Neuronal stem cell (in vitro differentiated cells): ENCODE results near the gene PFKL.
A peak's percentile ranks its signal among the peaks of the same experiment; 100 is the strongest.

Source experiments
- DNase-seq: peaks from one replicate; pipeline ENCODE4 v3.0.0-alpha.2; 2013; ENCODE audit warnings: low spot score
- H2AFZ ChIP-seq: one replicate; pipeline ENCODE4 v1.6.1; 2013; ENCODE audit warnings: mild to moderate bottlenecking, low read length, inconsistent platforms
- H2AK5ac ChIP-seq: 2 replicates; pipeline ENCODE4 v1.6.1; 2013; ENCODE audit warnings: low read depth, mild to moderate bottlenecking, inconsistent platforms, low read length, moderate library complexity, mixed read lengths
- H2BK120ac ChIP-seq: 2 replicates; pipeline ENCODE4 v1.6.1; 2013; ENCODE audit warnings: low read depth, mild to moderate bottlenecking, inconsistent platforms, low read length, moderate library complexity, mixed read lengths
- H2BK12ac ChIP-seq: one replicate; pipeline ENCODE4 v1.6.1; 2013; ENCODE audit warnings: low read length, inconsistent platforms
- H2BK15ac ChIP-seq: 2 replicates; pipeline ENCODE4 v1.6.1; 2013; ENCODE audit warnings: mild to moderate bottlenecking, low read length, inconsistent platforms, mixed read lengths
- H2BK5ac ChIP-seq: one replicate; pipeline ENCODE4 v1.6.1; 2013; ENCODE audit warnings: inconsistent platforms, mild to moderate bottlenecking, low read length, moderate library complexity
- H3K14ac ChIP-seq: one replicate; pipeline ENCODE4 v1.6.1; 2013; ENCODE audit warnings: low read length, inconsistent platforms
- H3K18ac ChIP-seq: 2 replicates; pipeline ENCODE4 v1.6.1; 2013; ENCODE audit warnings: low read length, inconsistent platforms
- H3K23ac ChIP-seq: 2 replicates; pipeline ENCODE4 v1.6.1; 2013; ENCODE audit warnings: low read depth, mild to moderate bottlenecking, mixed read lengths, low read length, inconsistent platforms; ENCODE audit not compliant: poor library complexity
- H3K27ac ChIP-seq: replicated peaks from 3 replicates; pipeline ENCODE4 v1.5.1; 2013; ENCODE audit warnings: low read length, inconsistent platforms
- H3K27me3 ChIP-seq, 3 experiments: 2 replicates each; pipeline ENCODE4 v1.6.1; 2013; ENCODE audit warnings: low read length in 3 of 3, mild to moderate bottlenecking in 2 of 3, inconsistent platforms in 1 of 3, low read depth in 1 of 3, mixed read lengths in 1 of 3, moderate library complexity in 1 of 3; ENCODE audit not compliant: control insufficient read depth in 3 of 3, insufficient read depth in 3 of 3
- H3K36me3 ChIP-seq, 2 donors: replicated peaks in 1 of 2; 2 replicates each; pipeline ENCODE4 v1.6.1; 2013; ENCODE audit warnings: low read length in 2 of 2; ENCODE audit not compliant: control insufficient read depth in 2 of 2, insufficient read depth in 2 of 2
- H3K4ac ChIP-seq: 2 replicates; pipeline ENCODE4 v1.6.1; 2013; ENCODE audit warnings: inconsistent platforms, mild to moderate bottlenecking, low read length, moderate library complexity
- H3K4me1 ChIP-seq, 2 donors: 1 replicate in 1 of 2; 2 replicates in 1 of 2; pipeline ENCODE4 v1.6.1; 2013; ENCODE audit warnings: low read length in 2 of 2, low read depth in 1 of 2; ENCODE audit not compliant: control insufficient read depth in 2 of 2, insufficient read depth in 1 of 2
- H3K4me2 ChIP-seq: one replicate; pipeline ENCODE4 v1.6.1; 2013; ENCODE audit warnings: mild to moderate bottlenecking, low read length, inconsistent platforms; ENCODE audit not compliant: insufficient read depth, poor library complexity, severe bottlenecking
- H3K4me3 ChIP-seq, 2 donors: 2 replicates each; pipeline ENCODE4 v1.5.1; 2013; ENCODE audit warnings: low read length in 2 of 2, mild to moderate bottlenecking in 2 of 2, inconsistent platforms in 1 of 2, moderate library complexity in 1 of 2
- H3K79me1 ChIP-seq: one replicate; pipeline ENCODE4 v1.6.1; 2013; ENCODE audit warnings: low read depth, mild to moderate bottlenecking, inconsistent platforms, low read length, moderate library complexity
- H3K9ac ChIP-seq: one replicate; pipeline ENCODE4 v1.6.1; 2013; ENCODE audit warnings: mild to moderate bottlenecking, low read depth, low read length, inconsistent platforms; ENCODE audit not compliant: poor library complexity
- H3K9me3 ChIP-seq, 2 donors: replicated peaks in 1 of 2; 2 replicates each; pipeline versions ENCODE3 to v1.6.1; 2013; ENCODE audit warnings: low read length in 2 of 2, mild to moderate bottlenecking in 2 of 2, inconsistent platforms in 1 of 2, low read depth in 1 of 2, mixed read lengths in 1 of 2, moderate library complexity in 1 of 2; ENCODE audit not compliant: control insufficient read depth in 2 of 2, insufficient read depth in 1 of 2
- H4K8ac ChIP-seq: one replicate; pipeline ENCODE4 v1.6.1; 2013; ENCODE audit warnings: low read depth, mild to moderate bottlenecking, inconsistent platforms, low read length, moderate library complexity
- H4K91ac ChIP-seq: one replicate; pipeline ENCODE4 v1.6.1; 2013; ENCODE audit warnings: low read length, low read depth, mild to moderate bottlenecking, inconsistent platforms; ENCODE audit not compliant: poor library complexity
- WGBS, 2 donors: extraction: QIAGEN DNeasy Blood & Tissue Kit; methylation state at CpG; one replicate each; pipeline ENCODE4 v1.1.7; 2013; ENCODE audit warnings: missing lambda C conversion rate in 2 of 2, mixed read lengths in 1 of 2; ENCODE audit not compliant: insufficient read length in 2 of 2, insufficient replicate concordance in 1 of 2; ENCODE audit errors: extremely low coverage in 2 of 2; 5-methylcytosine and 5-hydroxymethylcytosine counted together

The PFKL gene

DNA sequence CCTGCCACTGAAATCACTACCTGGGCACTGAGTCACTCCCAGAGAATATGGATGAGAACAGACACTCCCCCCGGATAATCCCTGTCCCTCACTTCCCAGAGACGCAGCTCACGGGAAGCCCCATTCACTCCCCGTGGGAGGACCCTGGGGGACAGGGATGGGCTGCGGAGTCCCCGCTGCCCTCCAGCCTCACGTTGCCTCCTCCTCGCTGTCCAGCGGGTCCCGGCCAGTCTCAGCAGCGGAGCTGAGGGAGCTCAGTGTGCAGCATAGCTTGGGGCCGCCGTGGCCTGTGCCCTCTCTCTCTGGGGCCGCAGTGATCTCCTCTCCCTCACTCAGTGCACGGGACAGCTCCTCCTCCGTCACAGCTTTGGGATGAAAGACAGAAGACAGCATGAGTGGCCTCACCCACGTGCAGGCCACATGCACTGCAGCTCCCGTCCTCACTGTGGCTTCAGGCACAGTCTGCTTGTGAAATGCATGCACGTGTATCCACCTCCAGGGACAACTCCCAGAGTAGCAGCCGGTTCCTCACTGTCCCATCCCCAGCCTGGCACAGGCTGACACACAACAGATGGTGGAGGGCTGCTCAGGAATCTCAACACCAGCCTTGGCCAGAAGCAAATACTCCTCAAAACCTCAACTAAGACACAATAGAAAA lies 31.9 kb downstream of the PFKL start:
- DNase-seq, result no peak
- peaks cover 5% of the 10 kb centered on the region for H3K79me1 ChIP-seq
- H2AFZ ChIP-seq, result no peak overlapping the region
- H2BK15ac ChIP-seq, result no peak overlapping the region
- peaks cover 0 to 2% of the 10 kb centered on the region in 2 donors for H3K4me1 ChIP-seq
- no peaks in the 10 kb centered on the region for H3K9me3 ChIP-seq
- no peak overlapping the region for H3K9ac ChIP-seq
- H3K23ac ChIP-seq, result peak overlapping the region; percentile 3
- peak overlapping the region in 1 of 2 donors; percentile 17 for H3K4me3 ChIP-seq
- WGBS, 2 donors, result no CpG with 5 or more reads among the region's 20 CpGs
- no peak overlapping the region for H4K91ac ChIP-seq
- peak overlapping the region; percentile 40 for H3K18ac ChIP-seq
- no peak overlapping the region for H4K8ac ChIP-seq
- peaks cover 0 to 2% (median 0%) of the 10 kb centered on the region in 3 experiments for H3K27me3 ChIP-seq
- no peak overlapping the region for H2BK5ac ChIP-seq
- H3K14ac ChIP-seq, result no peak overlapping the region
- H2AK5ac ChIP-seq, result no peak overlapping the region
- H3K4me2 ChIP-seq, result no peak overlapping the region
- no peak overlapping the region for H2BK12ac ChIP-seq
- no peak overlapping the region for H3K4ac ChIP-seq
- no peak overlapping the region for H3K27ac ChIP-seq
- no peak overlapping the region for H2BK120ac ChIP-seq
- peaks cover 13 to 16% of the 10 kb centered on the region in 2 donors for H3K36me3 ChIP-seq

DNA sequence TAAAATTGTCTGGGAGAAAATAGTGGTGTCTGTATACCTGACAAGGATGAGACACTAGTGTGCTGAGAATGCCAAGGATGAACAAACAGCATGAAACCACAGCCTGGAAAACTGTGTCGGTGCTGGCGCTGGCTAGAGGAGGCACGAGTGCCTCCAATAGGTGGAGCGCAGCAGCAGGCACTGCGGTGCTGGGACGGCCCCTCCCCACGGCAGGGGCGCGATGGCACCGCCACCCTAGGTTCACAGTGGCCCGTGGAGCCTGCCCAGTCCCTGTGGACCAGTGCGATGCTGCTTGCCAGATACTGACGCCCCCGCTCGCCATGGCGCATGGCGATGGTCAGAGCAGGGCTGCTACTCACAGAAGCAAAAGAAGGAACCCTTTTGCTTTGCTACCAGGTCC lies 32.5 kb downstream of the PFKL start:
- H2BK15ac ChIP-seq, result no peak overlapping the region
- DNase-seq, result no peak
- no peak overlapping the region for H3K18ac ChIP-seq
- H3K9me3 ChIP-seq, result no peaks in the 10 kb centered on the region
- H4K8ac ChIP-seq, result peak overlapping the region; percentile 94
- peak overlapping the region; percentile 43 for H3K23ac ChIP-seq
- peaks cover 13 to 14% of the 10 kb centered on the region in 2 donors for H3K36me3 ChIP-seq
- H3K4me2 ChIP-seq, result no peak overlapping the region
- H3K4ac ChIP-seq, result peak overlapping the region; percentile 19
- no peak overlapping the region for H2BK120ac ChIP-seq
- no peak overlapping the region for H3K27ac ChIP-seq
- H4K91ac ChIP-seq, result peak overlapping the region; percentile 74
- H3K27me3 ChIP-seq, result peaks cover 0 to 2% (median 0%) of the 10 kb centered on the region in 3 experiments
- no CpG with 5 or more reads among the region's 17 CpGs for WGBS, 2 donors
- H2AFZ ChIP-seq, result no peak overlapping the region
- H2AK5ac ChIP-seq, result peak overlapping the region; percentile 78
- H3K14ac ChIP-seq, result no peak overlapping the region
- no peak overlapping the region for H2BK5ac ChIP-seq
- peaks cover 5% of the 10 kb centered on the region for H3K79me1 ChIP-seq
- no peak overlapping the region for H3K9ac ChIP-seq
- H2BK12ac ChIP-seq, result no peak overlapping the region
- H3K4me1 ChIP-seq, result peaks cover 0 to 2% of the 10 kb centered on the region in 2 donors
- H3K4me3 ChIP-seq, result peak overlapping the region in 1 of 2 donors; percentile 27

DNA sequence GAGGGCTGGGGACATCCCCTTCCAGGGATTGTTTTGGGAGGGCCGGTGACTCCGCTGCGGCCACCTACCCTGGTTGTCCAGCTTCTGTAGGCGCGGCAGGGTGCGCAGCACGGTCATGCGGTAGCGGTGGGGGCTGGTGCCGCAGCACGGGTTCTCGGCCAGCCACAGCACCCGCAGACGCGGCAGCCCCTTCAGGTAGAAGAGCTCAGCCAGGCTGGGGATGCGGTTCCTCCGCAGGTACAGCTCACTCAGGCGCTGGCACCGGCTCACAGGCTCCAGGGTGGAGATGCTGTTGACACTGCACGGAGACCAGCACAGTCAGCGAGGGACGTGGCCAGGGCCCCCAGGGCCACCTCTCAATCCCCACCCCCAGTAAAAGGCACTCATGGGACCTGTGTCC lies 33.1 kb downstream of the PFKL start:
- Histone ChIP-seq H3K9ac (no peak overlapping the region), H3K4ac (no peak overlapping the region), H3K27ac (no peak overlapping the region), H3K36me3 (peaks cover 10 to 13% of the 10 kb centered on the region in 2 donors), H3K9me3 (no peaks in the 10 kb centered on the region), H4K91ac (no peak overlapping the region), H3K4me2 (no peak overlapping the region), H4K8ac (peak overlapping the region; percentile 65), H3K4me3 (no peak overlapping the region), H3K14ac (no peak overlapping the region), H2BK15ac (peak overlapping the region; percentile 2), H3K18ac (peak overlapping the region; percentile 28), H2AK5ac (peak overlapping the region; percentile 64), H2BK120ac (no peak overlapping the region), H3K23ac (peak overlapping the region; percentile 70), H3K79me1 (peaks cover 5% of the 10 kb centered on the region), H2BK5ac (no peak overlapping the region), H2AFZ (no peak overlapping the region), H3K27me3 (peaks cover 0 to 2% (median 0%) of the 10 kb centered on the region in 3 experiments), H3K4me1 (peaks cover 0 to 4% of the 10 kb centered on the region in 2 donors), H2BK12ac (peak overlapping the region; percentile 19)
- DNase-seq, result no peak
- no CpG with 5 or more reads among the region's 22 CpGs for WGBS, 2 donors

DNA sequence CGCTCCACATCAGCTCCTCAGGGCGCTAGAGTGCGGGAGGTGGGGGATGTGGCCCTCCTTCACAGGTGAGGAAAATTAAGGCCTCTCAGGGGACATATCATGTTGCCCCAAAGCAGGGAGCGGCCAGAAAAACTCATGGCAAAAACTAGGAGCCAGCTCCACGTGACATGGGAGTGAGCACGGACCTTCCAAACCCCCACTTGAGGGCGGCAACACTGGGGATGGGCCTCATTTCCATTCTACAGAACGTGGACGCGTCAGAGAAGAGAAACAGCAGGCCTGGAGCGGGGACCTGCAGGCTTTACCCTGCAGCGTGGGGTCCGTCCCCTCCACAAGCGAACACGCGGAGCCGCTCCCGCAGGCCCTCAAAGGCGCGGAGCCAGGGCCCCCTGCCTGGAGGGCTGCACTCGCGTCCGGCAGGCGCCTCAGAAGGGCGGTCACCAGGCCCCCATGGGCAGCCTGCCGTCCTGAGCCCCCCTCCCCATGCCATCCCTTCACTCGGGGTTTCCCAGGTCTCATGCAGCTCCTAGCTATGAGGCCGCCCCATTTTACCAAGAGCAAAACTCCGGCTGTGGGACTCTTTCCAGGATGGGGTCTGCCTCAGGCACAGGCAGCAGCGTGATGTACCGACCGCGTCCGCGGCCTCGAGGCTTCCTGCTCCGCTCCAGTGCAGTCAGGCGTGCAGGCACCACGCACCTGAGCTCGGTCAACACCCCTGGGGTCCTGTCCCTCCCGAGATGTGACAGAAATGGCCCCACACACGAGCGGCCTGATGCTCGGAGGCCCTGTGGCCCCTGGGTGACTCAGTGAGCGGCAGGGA lies 33.9 kb downstream of the PFKL start:
- H2AFZ ChIP-seq, result no peak overlapping the region
- H3K9ac ChIP-seq, result no peak overlapping the region
- no peak overlapping the region for H2BK5ac ChIP-seq
- peak overlapping the region; percentile 64 for H2AK5ac ChIP-seq
- no peak overlapping the region for H4K91ac ChIP-seq
- no peak overlapping the region for H3K27ac ChIP-seq
- no peak overlapping the region for H2BK12ac ChIP-seq
- no CpG with 5 or more reads among the region's 45 CpGs for WGBS, 2 donors
- peaks cover 9% of the 10 kb centered on the region for H3K79me1 ChIP-seq
- peak overlapping the region; percentile 61 for H2BK120ac ChIP-seq
- no peak for DNase-seq
- peaks cover 3 to 9% of the 10 kb centered on the region in 2 donors for H3K4me1 ChIP-seq
- H3K18ac ChIP-seq, result peak overlapping the region; percentile 44
- H3K4ac ChIP-seq, result no peak overlapping the region
- H3K14ac ChIP-seq, result peak overlapping the region; percentile 82
- H3K27me3 ChIP-seq, result peaks cover 0 to 2% (median 0%) of the 10 kb centered on the region in 3 experiments
- H4K8ac ChIP-seq, result no peak overlapping the region
- peak overlapping the region; percentile 61 for H3K23ac ChIP-seq
- peaks cover 10 to 13% of the 10 kb centered on the region in 2 donors for H3K36me3 ChIP-seq
- no peak overlapping the region for H3K4me2 ChIP-seq
- H3K4me3 ChIP-seq, result no peak overlapping the region
- H2BK15ac ChIP-seq, result no peak overlapping the region
- no peaks in the 10 kb centered on the region for H3K9me3 ChIP-seq
